Raji (cell line): ENCODE measurements around the gene SLC4A5.

Experiments
- POLR2A ChIP-seq: IDR thresholded peaks from 2 replicates; pipeline ENCODE4 v1.6.1; 2011; ENCODE audit warnings: low read depth, low read length, control low read depth; ENCODE audit not compliant: insufficient read depth

SLC4A5 gene

DNA sequence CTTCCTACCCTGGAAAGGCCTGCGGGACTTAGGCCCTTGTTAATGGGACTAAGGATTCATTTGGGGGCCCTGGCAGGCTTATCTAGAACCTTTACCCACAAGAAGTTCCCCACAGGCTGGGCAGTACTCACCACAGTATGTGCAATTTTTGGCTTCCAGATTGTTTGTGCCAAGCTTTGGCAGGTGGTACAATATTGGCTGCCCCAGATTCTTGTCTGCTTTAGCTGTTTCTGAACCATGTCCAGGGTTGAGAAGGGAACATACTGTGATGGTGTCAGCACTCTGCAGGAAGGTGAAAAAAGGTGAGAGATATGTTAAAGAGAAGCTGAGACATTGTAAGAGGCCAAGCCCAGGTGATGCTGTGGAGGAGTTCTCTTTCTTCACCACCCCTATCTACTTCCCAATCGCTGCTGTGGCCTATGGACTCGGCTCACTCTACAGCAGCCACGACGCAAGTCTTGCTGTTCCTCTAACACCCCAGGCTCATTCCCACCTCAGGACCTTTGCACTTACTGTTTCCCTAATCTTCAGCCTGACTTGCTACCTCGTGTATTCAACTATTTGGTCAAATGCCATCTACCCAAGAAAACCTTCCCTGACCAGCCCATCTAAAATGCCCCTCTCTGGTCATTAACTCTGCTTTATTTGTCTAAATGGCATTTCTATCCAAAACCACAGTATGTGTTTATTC lies 9.2 kb downstream of the SLC4A5 start:
- TF ChIP-seq POLR2A, result no peak

DNA sequence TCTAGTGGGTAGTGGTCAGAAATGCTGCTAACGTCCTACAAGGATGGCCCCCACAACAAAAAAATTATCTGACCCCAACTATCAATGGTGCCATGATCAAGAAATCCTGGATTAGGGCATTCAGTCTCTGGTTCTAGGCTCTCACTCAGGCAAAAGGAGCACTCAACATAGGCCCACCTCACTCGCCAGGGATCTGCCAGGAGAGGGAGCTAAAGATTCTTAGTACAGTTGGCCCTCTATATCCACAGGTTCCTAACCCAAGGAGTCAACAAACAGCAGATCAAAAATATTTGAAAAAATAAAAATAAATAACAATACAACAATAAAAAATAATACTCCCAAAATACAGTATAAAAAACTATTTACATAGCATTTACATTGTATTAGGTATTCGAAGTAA lies 10.0 kb downstream of the SLC4A5 start:
- no peak for TF ChIP-seq POLR2A

DNA sequence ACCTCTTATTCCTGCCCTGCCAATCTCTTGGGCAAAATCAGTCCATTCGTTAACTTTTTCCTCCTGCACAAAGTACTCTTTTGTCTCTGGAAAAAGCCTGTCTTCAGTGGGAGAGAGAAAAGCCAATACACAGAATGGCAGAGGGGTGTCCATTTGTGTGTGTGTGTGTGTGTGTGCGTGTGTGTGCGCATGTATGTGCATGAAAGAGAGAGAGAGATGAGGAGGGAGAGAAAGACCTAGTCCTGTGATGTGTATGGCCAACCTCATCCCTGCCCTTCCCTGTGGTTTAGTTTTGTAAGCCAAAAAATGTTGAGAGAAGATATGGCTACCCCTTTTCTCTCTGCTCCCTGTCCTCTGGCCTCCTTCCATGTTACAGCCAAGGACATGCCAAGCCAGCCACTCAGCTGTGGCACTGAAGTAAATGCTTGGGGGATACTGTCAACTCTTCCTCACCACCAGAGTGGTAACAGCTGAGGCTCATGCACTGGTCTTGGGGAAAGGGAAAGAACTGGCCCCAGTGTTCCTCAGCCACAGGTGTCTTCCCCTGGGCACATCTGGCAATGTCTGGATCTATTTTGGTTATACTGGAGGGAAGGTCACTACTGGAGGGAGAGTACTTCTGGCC lies 10.6 kb downstream of the SLC4A5 start:
- no peak for TF ChIP-seq POLR2A

DNA sequence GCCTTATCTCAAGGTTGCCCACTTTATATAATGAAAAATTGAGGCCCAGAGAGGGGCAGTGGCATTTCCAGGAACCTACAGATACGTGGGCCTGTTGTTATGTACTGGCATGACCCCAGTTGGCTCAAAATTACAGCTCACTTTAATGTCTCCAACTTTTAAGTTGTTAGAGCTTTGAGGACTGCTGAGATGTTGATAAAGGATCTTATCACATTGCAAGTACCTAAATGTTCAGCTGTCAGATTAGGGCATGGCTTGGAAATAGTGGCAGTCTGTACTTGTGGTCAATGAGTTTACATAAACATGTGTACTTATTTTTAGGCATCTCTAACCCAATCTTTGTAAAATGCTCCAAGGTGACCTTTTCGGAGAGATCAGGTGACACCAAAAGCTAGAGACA lies 14.6 kb downstream of the SLC4A5 start:
- no peak for TF ChIP-seq POLR2A

DNA sequence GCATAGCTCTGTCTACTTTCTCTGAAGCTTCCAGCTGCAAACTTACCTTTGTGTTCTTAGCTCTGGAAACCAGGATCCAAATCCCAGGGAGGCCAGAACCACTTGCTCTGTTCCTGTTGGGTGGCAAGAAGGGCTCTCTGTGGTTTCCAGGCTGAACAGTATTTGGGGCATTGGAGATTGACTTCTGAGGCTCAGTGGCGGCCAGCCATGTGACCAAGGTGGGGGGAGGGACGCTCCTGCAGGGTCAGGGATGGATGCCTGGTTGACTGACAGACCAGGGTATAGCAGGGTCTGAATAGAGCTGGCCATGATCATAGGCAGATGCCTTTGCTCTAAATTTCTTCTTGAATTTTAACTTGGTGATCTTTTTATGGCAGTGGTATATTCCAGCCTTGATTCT lies 15.1 kb downstream of the SLC4A5 start:
- TF ChIP-seq POLR2A, result no peak

DNA sequence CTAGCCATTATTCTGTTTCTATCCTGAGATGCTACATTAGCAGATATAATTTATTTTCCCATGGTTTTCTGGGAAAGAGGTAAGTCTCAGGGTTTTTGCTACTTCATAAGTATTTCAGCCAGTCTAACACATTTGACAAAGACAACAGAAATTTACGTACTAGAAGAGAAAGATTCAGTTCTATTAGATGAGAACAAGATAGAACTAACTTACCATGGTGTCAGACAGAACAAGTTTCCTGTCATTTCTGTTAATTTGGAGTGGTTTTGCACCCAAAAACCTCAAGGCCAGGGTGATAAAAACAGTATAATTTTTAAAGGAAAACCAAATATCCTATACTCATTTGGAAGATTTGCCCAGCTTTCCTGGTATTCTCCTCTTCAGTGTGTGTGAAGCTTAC lies 15.6 kb downstream of the SLC4A5 start:
- no peak for TF ChIP-seq POLR2A

DNA sequence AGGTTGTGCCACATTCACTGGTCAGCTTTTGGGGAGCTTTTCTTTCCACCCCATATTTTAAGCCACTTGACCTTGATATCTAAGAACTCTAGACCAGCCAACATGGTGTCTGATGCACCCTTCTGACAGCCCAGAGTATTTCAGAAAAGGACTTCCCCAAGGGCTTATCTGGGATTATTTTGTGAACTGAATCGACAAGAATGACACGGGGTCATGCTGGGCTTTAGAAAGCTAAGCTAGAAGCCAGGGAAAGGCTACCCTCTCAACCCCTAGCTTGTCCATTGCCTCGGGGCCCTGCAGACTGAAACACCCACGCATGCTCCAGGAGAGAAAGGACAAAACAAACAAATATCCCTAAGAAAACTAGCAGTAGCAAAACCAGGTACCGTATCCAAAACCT lies 16.0 kb downstream of the SLC4A5 start:
- no peak for TF ChIP-seq POLR2A

DNA sequence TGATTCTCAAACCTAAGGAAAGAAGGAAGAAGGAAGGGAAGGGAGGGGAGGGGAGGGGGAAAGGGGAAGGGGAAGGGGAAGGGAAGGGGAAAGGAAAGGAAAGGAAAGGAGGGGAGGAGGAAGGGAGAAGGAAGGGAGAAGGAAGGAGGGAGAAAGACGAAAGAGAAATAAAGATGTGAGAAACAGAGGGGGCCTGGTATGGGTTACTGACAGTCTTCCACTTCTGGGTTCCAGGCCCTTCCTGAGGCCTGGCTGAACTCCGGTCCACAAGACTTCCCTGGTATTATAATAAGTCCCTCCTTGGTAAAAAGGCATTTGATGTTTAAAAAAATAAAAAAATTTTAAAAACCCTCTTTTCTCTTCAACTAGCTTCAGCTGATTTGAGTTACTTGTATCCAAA lies 17.4 kb downstream of the SLC4A5 start:
- no peak for TF ChIP-seq POLR2A

DNA sequence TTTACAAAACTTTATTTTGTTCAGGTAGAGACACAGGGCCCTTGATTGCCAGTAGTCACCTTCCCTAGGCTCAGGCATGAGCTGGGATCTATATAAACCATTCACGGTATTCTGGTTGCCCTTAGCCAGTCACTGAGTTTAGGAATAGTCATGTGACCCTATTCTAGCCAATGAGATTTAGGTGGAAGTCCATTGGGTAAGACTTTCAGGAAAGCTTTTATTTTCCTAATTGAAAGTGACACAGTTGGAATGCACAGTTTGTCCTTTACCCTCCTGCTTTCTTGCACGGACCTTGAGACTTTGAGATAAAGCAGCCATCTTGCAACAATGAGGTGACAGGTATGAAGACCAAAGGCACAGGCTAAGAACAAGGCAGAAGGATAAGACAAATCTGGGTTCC lies 21.5 kb downstream of the SLC4A5 start:
- no peak for TF ChIP-seq POLR2A

DNA sequence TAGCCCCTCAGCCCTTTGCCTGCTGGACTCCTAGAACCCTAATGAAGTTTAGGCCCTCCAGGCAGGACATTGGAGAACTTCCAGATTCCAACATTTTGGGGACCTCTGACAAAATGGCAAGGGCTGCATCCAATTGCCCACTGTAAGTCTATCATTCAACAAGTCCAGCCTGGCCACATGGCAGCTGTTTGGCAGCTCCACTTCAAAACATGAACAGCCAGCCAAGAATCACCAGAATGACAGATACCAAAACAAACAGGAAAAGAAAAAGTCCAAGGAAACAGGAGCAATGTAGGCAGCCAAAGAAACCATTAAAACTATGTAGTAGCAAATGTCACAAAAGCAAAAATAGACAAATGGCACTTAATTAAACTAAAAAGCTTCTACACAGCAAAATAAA lies 25.5 kb downstream of the SLC4A5 start:
- TF ChIP-seq POLR2A, result no peak

DNA sequence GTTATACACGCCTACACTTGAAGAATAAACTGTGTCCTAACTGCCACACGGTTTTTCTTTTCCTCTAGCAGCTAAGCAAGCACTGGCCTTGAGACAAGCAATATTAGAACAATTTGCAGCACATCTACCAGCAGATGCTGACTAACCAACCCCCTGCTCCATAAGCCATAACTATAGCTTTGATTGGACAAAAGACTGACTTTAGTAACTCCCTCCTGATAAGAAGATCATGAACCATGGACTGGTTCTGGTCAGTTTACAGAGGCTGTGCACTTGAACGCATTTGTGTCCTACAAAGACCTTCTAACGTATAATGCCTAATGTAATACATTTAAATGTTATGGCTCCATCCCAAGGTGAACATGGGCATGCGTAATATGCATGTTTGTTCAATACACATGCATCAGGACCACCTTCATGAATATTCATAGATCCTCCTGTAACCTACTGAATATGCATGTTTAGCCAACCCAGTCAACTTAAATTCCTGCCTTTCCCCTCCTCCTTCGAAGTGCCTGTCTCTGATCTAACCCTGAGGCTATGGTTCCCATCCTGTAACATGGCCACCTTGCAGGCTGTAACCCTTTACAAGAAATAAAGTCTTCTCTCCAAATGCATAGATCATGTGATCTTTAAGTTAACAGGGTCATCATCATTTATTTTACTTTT lies 26.5 kb downstream of the SLC4A5 start:
- no peak for TF ChIP-seq POLR2A

DNA sequence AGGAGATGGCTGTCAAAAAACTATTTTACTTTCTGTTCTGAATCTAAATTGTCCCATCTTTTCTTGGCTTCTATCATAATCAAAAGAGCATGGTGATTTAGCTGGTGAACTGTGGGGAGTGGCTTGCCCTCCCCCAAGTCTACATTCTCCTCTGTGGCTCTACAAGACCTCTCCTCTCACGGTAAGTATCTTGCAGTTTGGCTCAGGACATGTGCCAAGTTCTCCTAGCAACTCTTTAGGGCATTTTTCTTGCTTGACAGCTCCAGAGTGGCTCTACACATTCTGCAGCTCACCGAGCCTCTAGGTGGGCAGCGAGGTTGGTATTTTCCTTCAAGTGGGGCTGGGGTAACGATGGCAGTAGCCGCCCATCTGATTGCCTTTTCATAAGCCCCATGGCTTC lies 29.1 kb downstream of the SLC4A5 start:
- TF ChIP-seq POLR2A, result no peak

DNA sequence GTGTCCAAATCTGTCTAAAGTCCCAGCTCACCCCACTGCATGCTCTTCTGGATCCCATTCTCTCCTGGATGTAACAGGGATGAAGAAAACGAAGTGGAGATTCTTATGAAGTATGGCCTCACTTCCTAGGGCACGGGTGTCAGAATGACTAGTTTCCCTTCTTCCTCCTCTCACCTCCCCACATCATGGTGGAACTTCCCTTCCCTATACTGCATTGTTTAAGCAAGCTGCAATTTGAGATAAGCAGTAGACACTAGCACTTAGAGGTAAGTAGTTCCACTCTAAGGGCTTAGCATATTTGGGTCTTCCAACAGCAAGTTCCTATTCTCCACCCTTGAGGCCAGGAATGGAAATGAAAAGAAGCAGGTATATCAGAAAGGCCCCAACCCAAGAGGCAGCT lies 29.7 kb downstream of the SLC4A5 start:
- TF ChIP-seq POLR2A, result no peak

DNA sequence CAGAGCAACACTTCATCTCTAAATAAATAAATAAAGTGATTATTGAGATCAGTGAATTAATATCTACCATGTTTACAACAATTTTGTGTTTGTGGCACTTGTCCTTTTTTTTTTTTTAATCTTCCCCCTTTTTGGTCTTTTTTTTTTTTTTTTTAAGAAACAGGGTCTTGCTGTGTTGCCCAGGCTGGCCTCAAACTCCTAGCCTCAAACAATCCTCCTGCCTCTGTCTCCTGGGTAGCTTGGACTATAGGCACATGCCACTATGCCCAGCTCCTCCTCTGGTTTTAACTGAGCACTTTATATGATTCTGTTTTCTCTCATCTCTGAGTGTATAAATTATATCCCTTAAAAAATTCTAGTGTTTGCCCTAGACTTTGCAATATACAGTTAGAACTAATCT lies 30.3 kb downstream of the SLC4A5 start:
- no peak for TF ChIP-seq POLR2A

DNA sequence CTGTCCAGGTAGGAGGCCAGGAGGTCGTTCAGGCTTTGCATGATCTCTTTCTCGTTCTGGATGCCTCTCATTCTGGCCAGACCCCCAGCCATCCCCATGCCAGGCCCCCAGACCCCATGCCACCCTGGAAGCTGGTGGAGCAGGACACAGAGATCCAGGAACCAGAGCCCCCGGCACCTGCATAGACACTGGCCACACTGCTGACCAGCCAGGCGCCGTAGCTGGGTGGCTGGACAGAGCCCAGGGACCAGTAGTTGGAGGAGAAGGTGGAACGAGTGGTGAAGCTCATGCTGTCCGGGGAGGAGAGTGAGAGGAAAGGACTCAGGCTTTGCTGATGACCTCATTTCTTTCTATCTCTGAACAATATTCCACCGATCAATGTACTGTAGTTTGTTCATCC lies 35.5 kb downstream of the SLC4A5 start:
- no peak for TF ChIP-seq POLR2A

DNA sequence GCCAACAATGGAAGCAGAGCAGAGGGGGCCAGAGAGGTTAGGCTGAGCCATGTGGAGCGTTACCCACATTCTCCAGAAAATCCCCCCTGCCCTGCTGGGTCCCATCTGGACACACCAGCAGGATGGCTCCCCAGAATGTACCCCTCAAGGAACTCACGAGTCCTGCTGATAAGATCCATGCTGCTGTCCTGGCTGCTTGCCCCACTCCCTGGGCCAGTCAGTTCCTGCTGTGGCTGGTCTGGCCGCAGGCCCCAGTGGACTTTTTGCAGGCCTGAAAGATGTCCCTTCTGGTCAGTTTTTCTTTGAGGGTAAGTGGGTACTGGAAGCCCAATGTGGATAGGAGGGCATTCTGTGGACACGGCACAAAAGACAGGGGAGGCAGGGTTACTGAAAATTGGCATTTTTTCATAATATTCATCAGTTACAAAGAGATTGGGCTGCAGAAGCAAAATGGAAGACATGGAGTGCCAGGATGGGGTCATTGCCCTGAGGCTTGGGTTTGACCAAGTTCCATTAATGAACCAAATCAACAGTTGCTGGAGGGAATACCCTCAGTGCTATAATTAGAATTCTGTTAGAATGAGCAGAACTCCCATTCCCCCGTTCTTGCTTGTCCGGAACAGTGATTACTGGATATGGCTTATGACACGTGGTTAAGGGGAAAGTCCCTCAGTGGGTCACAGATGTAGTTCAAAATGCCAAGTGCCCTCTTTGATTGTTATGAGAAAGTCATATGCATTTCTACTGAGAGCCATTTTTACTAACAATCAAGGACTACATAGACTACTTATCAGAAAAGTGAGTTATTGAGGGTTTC lies 38.7 kb downstream of the SLC4A5 start:
- TF ChIP-seq POLR2A, result no peak

DNA sequence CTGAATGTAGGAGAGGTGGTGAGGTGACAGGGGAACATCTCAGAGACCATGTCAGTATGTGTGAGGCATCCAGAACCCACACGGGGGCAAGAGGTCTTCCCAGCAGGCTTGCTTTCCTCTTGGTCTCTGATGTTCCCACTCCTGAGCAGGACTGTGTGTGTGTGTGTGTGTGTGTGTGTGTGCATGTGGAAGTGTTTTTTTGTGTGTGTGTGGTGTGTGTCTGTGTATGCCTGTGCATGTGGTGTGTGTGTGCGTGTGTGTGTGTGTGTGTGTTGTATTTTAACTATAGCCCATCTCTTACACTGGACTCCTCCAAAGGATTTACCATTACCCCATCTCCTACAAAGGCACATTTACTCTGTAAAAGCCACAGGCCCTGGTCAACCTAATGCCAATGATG lies 40.4 kb downstream of the SLC4A5 start:
- TF ChIP-seq POLR2A, result no peak
